Activated CD4-positive, alpha-beta T cell treated with anti-CD3 and anti-CD28 coated beads for 24 hours (primary cell): ENCODE data around the gene MKI67.

Source experiments
- DNase-seq, 2 donors: peaks; one replicate each; pipeline ENCODE4 v3.0.0-alpha.2; 2020; ENCODE audit warnings: low read depth in 2 of 2

MKI67 gene

DNA sequence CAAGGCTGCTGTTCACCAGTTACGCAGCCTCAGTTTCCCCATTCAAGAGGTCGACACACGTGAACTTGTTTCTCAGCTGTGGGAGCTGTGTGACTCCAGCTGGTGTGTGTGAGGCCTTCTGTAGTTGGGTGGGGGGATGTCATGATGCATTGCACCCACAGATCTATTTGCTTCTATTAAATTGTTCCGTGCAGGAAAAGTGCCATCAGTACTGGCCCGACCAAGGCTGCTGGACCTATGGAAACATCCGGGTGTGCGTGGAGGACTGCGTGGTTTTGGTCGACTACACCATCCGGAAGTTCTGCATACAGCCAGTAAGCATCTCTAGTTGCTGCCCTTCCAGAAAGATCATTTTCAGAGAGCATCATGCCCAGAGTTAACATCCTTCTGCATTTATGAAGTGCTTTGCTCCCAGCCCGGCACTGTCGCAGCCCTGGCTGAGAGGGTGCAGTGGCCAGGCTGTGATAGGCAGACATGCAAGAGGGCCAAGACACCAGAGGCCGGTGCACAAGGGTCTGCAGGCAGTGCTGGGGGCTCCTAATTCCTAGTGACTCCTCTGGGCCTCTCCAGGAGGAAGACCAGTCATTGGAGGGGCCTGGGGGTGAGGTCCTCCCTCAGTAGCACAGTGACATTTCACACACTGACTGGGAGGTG is 60.2 kb downstream of the MKI67 start:
- no peak for DNase-seq

DNA sequence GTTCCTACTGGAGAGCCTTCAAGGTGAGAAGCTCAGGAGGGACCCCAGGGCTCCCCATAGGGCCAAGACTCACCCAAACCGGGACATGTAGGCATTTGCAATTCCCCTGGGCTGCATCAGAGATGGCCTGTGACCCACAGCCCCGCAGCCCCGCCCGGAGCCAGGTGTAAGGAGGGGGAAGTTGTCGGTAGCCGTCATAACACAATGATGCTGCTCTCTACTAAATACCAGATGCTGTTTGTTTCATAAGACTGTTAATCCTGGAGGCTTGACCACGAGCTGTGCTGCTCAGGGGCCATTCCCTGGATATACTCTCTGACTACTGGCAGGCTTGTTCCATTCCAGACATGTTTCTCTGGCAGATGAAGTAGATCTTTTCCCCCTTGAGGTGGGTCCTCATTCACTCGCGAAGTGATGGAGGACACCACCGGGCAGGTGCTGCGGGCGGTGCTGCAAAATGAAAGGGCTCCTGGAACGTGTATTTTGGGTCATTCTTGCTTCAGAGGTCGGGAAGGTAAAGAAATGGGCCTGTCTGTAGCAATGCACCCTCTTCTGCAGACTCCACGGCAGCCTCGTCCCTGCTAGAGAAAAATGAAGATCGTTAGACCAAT is 61.1 kb downstream of the MKI67 start:
- DNase-seq: no peak

DNA sequence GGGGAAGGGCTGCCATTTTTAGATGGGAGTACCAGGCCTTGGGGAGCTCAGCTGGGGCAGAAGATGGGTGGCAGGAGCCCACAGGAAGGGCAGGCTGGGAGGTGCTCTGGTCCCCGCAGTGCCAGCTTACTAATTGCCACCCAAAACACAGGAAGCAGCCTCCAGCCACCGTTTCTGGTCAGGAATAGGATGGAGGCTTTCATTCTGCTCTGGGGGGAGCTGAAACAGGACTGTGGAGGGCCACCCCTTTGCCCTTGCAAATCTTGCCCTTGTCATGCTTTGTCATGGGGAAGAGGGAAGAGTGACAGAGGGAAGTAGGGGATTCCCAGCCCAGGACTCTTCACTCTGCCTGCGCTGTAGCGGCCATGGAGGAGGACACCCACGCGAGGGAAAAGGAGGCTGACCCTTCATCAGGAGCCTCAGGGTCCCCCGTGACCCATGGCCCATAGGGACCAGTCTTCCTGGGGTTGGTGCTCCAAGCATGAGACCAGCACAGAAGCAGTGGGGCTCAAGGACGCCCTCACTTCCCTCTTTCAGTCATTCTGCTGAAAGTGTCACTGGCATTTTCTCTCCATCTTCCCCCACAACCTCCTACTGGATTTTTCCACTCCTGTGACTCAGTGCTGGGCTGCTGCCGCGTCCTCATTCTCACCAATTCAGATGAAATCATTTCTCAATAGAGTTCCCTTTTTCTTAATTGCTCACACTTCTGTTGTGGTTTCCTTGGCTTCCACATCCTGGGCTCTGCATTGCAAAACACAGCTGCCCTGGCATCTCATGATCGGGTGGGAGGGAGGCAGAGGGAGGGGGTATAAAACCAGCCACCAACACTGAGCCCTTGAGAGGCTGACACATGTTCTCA is 61.9 kb downstream of the MKI67 start:
- DNase-seq: peak; percentile 59 to 67

DNA sequence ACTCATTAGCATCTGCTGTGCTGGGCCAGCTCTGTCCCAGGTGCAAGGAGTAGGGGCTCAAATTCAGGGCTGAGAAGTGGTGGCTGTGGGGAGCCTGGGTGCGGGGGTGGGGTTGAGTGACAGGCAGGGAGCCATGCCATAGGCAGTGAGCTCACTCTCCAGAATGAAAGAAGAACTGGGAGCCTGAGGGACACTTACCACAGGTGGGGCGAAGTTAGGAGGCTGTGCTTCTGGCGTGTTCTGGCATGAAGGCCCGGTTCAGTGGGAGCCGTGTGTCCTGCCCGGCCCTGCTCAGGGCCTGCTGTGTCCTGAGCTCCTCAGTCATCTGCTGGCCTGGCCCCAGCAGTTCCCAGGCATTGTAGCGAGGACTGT is 62.5 kb downstream of the MKI67 start:
- no peak for DNase-seq

DNA sequence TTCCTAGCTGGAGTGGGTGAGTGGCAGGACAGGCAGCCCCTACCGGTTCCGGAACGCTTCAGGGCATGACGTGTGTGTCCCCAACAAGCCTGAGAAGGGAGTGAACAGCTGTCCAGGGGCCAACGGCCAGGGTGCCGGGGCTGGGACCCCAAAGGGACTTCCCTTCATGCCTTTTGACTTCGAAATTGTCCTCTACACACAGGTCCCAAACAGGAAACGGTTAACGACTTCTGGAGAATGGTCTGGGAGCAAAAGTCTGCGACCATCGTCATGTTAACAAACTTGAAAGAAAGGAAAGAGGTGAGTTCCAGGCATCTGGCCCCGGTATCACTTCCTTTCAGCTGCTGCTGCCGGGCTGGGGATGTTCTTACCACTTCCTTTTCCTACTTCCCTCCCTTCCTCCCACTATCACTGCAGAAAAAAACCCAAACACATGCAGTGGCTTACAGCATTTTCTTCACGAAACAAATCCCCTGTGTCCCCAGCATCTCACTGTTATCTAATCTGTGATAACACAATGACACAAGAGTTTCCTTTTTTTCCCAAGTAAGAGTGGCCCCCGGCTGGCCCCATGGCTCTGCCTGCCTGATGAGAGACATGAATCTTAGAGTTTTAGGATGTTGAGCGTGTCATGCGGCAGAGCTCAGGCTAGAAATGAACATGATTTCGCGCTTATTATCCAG is 63.2 kb downstream of the MKI67 start:
- DNase-seq: no peak

DNA sequence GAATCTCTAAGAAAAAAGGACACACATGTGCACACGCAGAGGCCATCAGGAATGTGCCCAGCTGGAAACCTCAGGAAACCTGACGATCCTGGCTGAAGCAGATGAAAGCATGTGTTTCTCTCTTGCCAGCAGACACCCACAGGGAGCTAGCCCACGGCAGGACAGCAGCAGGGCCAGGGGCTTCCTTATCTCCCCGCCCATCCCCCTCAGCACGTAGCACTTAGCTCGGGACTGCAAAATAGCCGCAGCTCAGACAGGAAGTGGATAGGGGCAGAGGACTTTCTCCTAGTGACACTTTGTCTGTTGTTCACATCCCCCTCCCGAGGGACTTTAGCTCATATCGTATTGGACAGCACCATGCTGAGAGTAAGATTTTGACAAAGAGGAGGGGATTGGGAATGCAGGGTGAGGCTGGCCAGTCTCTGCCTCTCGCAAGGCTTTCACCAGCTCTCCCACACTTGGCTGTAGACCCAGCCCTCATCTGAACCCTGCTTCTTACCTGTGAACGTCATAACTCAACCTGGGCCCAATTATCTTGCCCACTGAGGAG is 63.8 kb downstream of the MKI67 start:
- DNase-seq: no peak

DNA sequence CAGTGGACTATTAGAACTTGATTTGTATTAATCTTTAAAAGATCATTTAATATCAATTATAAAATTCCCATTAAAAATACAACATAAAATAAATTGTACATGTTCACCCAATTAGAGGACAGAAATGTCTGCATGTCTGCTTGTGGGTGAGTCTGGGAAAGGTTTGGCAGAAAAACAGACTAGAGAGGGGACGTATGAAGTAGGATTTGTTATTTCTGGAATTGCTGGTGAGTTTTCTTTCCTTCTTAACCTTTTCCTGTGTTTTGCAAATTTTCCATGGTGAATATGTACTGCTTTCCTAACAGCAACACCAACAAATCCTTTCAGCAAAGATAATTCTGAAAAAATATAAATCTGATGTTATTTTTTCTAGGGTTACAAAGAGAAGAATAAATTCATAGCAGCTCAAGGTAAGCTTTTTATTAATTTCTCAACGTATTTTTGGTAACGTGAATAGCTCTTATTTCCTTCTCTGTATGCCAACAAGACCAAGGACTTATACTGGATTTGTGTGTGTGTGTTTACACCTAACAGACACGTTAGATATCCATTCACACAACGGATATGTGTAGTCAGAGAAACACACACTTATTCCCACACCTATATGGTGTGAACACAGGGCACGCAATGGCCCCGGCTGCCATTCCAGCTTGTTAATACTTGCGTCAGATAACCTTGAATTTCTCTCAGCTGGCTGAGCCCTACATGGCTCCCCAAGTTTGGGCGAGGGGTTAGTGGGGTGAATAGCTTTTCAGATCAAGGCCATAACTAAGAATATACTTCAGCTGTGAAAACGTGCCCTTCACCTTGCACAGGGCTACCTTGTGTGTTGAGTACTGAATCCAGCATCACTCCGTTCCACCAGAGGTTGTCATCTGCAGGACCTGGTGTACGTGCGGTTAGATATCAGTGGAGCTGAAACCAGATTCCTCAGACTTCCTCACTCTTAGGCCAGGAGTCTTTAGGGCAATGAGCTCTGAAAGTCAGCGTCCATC is 64.6 kb downstream of the MKI67 start:
- DNase-seq: no peak

DNA sequence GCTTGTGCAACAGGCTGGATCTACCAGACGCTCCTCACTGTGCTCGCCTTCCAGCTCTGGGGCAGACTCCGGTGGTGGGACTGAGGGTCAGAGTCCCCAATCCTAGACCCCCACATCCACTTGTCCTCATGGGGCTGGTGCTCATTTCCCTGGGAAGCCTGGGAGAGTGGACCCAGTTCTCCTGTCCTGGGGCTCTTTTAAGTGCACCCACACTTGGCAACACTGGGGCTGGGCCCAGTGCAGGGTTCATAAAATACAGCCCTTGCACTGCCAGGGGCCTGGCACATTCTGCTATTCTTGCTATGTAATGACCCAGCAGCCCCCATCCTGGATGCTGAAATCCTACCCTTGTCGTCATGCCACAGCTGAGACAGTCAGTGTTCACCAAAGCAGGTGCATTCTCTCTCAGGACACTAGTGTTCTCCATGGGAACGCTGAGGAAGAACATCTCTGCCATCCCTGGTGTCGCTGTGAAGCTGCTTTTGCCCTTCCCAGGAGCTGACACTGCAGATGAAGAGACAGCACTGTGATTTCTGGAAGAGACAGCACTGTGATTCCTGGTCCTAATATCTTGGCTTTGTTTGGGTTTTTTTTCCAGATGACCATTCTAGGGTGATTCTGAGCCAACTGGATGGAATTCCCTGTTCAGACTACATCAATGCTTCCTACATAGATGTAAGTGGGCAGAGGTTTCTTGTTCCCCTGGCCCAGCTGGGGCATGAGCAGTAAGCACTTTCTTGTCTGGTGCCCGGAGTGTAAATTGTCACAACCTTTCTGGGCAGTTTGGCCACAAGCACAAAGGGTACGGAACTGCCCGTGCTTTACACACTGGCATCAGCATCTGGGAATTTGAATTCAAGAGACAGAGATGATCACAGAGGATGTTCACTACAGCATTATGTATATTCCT is 65.6 kb downstream of the MKI67 start:
- DNase-seq: no peak

DNA sequence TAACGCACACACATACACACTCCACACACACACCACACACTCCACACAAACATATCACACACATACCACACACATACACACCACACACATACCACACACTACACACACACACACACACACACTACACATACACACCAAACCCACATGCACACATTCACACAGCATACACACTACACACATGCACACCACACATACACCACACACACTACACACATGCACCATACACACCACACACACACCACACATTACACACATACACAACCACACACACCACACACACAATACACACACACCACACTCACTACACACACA is 66.3 kb downstream of the MKI67 start:
- DNase-seq: no peak

DNA sequence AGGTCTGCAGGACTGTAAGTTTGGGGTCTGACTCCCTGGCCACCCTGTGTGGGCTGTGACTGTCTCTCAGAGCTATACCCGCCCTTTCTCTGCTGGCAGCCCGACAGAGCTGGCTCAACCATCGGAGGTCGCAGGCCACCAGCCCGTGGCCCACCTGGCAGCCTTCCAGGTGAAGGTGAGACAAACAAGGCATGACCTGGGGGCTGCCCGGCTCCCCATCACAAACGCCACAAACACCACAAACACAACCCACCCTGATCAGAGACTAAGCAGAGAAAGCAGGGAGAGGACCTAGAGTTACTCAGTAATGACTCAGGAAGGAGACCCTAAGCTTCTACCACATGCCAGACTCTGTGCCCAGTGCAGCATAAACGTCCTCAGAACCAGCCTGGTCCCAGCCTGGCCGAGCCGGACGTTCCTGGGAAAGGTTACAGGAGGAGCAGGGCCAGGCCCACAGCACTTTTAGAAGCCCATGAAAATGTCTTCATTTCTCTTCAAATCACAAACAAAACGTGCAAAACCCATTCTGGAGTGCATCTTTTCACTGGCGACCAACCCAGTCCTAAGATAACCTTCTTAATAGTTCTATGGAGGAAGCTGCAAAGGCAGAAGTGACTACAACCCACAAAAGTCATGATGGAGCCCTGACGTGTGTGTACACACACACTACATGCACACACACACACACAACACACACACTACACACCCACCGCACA is 66.8 kb downstream of the MKI67 start:
- DNase-seq: no peak

DNA sequence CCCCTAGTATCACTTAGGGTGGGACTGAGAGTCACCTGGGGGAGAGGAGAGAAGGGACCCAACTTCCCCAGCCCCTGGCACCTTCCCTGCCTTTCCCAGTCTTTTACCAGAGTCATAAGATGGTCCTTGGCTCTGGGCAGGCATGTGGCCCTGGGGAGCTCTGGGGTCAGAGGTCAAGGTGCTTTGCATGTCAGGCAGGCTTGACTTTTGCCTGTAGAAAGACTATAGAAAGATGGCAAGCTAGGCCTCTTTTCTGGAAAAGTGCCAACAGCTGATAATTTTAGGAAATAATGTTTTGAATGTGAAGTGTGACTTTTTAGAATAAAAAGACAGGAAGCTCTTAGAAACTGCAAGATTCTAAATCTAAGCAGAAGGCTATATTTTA is 67.5 kb downstream of the MKI67 start:
- DNase-seq: no peak

DNA sequence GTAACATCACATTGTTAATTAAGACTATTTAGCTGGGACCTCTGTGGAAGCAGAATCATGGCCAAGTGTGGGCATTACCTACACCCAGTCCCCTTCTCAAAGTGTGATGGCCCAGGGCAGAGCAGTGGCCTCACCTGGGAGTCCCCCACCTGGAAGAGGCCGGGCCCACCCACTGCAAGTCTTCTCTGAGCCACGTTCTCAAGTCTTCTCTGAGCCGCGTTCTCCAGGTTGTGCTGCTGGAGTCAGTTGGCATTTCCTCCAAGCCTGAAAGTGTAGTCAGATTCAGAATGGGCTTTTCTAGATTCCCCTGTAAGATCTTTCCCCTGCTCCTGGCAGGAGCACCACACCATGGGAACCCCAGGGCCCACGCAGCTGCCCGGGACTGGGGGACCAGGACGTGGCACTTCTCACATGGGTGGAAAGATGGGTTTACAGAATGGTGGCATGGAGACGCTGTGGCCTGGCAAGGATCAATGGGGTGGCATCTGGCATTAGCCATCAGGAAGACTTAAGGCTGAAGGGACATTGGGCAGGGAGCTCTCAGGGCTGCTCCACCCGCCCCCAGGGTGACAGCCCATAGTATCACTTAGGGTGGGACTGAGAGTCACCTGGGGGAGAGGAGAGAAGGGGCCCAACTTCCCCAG is 68.0 kb downstream of the MKI67 start:
- no peak for DNase-seq

DNA sequence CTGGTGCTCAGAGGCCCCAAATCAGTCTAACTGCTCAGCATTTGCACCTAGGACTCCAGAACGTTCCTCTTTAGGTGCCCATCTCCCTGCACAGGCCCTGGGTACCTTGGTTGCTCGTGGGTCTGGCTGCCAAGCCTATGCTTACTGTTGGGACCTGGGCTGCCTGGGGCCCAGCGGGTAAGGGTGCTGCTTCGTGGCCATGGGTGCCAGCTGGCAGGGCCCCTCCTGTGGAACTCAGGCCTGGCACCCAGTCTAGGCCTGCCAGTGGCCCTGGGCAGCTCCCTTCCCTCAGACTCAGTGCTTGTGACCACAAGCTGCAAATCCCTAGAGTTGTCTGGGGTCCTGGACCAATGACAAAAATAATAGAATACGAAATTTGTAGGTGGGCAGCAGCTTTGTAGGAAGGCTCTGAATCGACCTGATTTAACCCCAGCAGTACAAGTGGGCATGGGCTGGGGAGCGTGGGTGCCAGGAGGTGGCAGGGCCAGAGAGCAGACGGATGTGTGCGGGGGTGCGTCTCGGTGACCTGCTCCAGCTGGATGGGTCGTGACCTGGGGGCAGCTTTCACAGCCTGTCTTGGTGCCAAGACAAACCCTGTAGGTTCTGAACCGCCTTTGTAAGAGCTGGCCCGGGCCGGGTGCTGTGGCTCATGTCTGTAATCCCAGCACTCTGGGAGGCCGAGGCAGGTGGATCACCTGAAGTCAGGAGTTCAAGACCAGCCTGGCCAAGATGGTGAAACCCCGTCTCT is 69.7 kb downstream of the MKI67 start:
- no peak for DNase-seq

DNA sequence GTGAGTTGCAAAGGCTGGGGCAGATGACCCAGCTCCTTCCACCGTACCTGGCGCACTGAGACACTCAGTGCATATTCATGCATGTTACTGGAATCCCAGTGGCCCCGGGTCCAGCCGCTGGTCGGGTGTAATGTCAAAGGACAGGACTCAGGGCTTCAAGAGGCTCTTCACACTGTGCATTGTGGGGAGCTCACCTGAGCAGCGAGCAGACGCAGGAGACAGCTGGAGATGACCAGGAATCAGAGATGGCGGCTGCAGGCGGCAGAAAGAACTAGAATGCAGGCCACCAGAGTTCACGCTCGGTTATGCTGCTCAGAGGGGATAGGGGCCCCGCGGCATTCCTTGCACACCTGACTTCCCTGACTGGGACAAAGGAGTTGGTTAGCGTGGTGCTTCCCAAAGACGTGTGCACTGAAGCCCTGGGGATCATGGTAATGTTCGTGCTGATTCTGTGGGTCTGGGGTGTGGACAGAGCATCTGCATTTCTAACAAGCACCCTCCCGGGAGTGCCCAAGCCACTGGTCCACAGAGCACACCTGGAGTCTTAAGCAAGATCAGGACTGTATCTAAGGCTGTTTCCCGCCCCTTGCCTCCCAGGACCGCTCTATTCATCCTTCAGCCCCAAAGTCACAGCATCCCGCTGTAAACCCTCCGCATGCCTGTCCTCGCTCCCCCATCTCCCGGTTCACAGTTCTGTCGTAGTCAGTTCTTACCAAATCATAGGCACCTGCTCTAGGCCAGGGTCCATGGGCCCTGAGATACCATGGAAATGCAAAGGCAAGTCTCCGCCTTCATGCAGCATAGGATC is 71.0 kb downstream of the MKI67 start:
- no peak for DNase-seq

DNA sequence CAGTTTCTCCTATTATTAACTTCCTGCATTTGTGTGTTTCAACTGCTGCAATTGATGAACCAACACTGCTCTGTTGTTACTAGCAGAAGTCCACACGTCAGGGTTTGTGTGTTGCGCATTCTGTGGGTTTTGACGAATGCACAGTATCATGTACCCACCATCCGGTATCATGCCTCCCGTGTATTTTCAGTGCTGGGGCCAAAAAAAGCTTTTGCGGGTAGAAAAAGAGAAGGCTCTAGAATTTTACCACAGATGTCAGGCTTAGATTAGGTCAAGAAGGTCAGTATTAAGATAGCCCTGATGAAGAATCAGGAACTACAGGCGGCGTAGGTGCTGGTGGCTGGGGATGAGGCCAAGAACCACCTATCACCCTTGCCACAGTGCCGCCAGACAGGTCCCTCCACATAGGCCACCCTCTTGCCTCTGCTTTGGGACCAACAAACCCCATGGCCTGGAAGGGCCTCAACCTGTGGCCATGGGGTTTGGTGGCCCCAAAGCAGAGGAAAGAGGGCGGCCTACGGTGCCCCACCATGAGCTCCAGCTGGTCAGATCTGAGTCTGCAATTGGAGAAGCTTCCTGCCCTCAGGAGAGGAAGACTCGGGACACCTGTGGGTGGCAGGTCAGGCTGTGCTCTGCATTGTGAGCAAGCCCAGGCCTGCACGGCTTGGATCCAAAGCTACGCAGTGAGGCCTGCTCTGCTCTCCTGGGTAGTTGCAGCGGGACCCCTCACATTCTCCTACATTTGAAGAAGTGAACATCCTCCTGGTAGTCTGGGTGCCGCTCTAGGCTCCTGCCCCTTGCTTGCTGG is 71.9 kb downstream of the MKI67 start:
- DNase-seq: no peak

DNA sequence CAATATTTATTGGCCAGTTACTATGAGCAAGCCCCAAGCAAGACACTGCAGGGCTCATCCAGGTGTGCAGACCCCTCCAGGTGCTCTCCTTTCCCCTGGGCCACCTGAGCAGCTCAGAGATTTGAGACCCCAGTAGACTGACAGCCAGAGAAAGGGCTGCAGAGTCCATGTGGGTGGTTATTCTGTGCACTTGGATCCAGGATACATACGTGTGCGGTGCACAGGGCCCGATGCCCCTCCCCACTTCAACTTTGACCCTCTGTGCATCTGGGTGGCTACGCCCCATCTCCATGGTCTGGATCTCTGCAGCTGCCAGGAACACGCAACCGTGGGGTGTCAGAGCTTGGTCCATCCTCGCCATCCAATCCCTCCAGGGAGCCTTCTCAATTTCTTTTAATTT is 72.9 kb downstream of the MKI67 start:
- DNase-seq: no peak
